Inflammatory macrophage treated with lipopolysaccharide for 4 hours (primary cell): ENCODE results near the gene PHACTR1.
A peak's percentile ranks its signal among the peaks of the same experiment; 100 is the strongest.

Experiments
- DNase-seq: peaks from one replicate; pipeline ENCODE4 v3.0.0-alpha.2; 2020

PHACTR1 gene

GRCh38 chr6:13038315-13038714 lies 321.7 kb downstream of the PHACTR1 start:
- no peak for DNase-seq

- no peak for DNase-seq
These were observed 322.2 kb downstream of the PHACTR1 start for GRCh38 chr6:13038741-13039190.

GRCh38 chr6:13044390-13044789 lies 327.8 kb downstream of the PHACTR1 start:
- peak; percentile 27 for DNase-seq

GRCh38 chr6:13044896-13045295 lies 328.3 kb downstream of the PHACTR1 start:
- no peak for DNase-seq

- no peak for DNase-seq
These were observed 329.1 kb downstream of the PHACTR1 start for GRCh38 chr6:13045676-13046075.

- no peak for DNase-seq
These were observed 329.5 kb downstream of the PHACTR1 start for GRCh38 chr6:13046084-13046483.

GRCh38 chr6:13048113-13048512 lies 331.5 kb downstream of the PHACTR1 start:
- no peak for DNase-seq

- DNase-seq, result no peak
These were observed 333.2 kb downstream of the PHACTR1 start for GRCh38 chr6:13049666-13050254.

- DNase-seq, result no peak
These were observed 336.5 kb downstream of the PHACTR1 start for GRCh38 chr6:13053006-13053461.

- no peak for DNase-seq
These were observed 341.5 kb downstream of the PHACTR1 start for GRCh38 chr6:13058051-13058450.

- DNase-seq, result no peak
These were observed 342.5 kb downstream of the PHACTR1 start for GRCh38 chr6:13059026-13059425.

GRCh38 chr6:13063300-13063918 lies 346.8 kb downstream of the PHACTR1 start:
- DNase-seq, result no peak

- no peak for DNase-seq
These were observed 349.0 kb downstream of the PHACTR1 start for GRCh38 chr6:13065581-13065980.

GRCh38 chr6:13066050-13066449 lies 349.5 kb downstream of the PHACTR1 start:
- DNase-seq, result no peak

GRCh38 chr6:13066820-13067219 lies 350.3 kb downstream of the PHACTR1 start:
- DNase-seq, result no peak

GRCh38 chr6:13068586-13069210 lies 352.1 kb downstream of the PHACTR1 start:
- DNase-seq, result peak; percentile 13

- no peak for DNase-seq
These were observed 355.2 kb downstream of the PHACTR1 start for GRCh38 chr6:13071550-13072345.

GRCh38 chr6:13072686-13073347 lies 356.2 kb downstream of the PHACTR1 start:
- no peak for DNase-seq

- no peak for DNase-seq
These were observed 358.0 kb downstream of the PHACTR1 start for GRCh38 chr6:13074415-13075140.

GRCh38 chr6:13075141-13075845 lies 358.7 kb downstream of the PHACTR1 start:
- DNase-seq, result peak; percentile 73

- DNase-seq, result no peak
These were observed 360.0 kb downstream of the PHACTR1 start for GRCh38 chr6:13076575-13076974.

- DNase-seq, result no peak
These were observed 360.6 kb downstream of the PHACTR1 start for GRCh38 chr6:13077117-13077516.
